HCT116 (cell line): ENCODE measurements around the gene SLCO4A1. TPM values are rescaled to one million over a fixed set of nuclear protein-coding genes. Genes with fewer than 3 reads are reported as not detected.
A peak's percentile ranks its signal among the peaks of the same experiment; 100 is the strongest.

ENCODE experiments used
- ATAC-seq: fragments of 200-7000 bp; cut with Tn5 transposase; 2 replicates; pipeline ENCODE4 v1.9.1; 2020; ENCODE audit warnings: mild to moderate bottlenecking, moderate library complexity
- BruUV-seq: library from RNA; stranded (reverse); fragments of 400-500 nt; replicated peaks from 2 replicates; lab custom pipeline; 2021; lab: Mats Ljungman, UMichigan
- CTCF ChIA-PET: fragments of 300-600 bp; sonication (Branson Sonifier 250); formaldehyde crosslinking; loops from one replicate; lab custom pipeline; 2021; ENCODE audit warnings: antibody characterized with exemption; lab: Charles Lee
- POLR2A ChIA-PET: fragments of 300-600, 350-600 bp; sonication (Branson Sonifier 250); formaldehyde crosslinking; loops from one replicate; lab custom pipeline; 2021; ENCODE audit warnings: antibody characterized with exemption; lab: Charles Lee
- RAD21 ChIA-PET, 2 experiments: fragments of 300-600 bp; sonication (Branson Sonifier 250); formaldehyde crosslinking; loops; one replicate each; lab custom pipeline; 2023; ENCODE audit warnings: low total read pairs in 2 of 2; ENCODE audit not compliant: uncharacterized antibody in 2 of 2, unreplicated experiment in 2 of 2, low non-redundant PET in 1 of 2; lab: Charles Lee
- DNase-seq: peaks from one replicate; pipeline ENCODE4 v3.0.0-alpha.2; 2010; ENCODE audit warnings: low read depth, low spot score
- H2AFZ ChIP-seq: fragments of 200-600 bp; shearing (Covaris generic), sonication (generic); 2 replicates; pipeline ENCODE4 v1.6.1; 2017; ENCODE audit warnings: low read depth, mixed run types, mixed read lengths, antibody characterized with exemption, low read length; ENCODE audit not compliant: poor library complexity, severe bottlenecking
- H3K27ac ChIP-seq: 2 replicates; pipeline ENCODE4 v1.5.1; 2012; ENCODE audit warnings: low read depth, low read length
- H3K27me3 ChIP-seq: fragments of 200-600 bp; sonication (generic); 2 replicates; pipeline ENCODE4 v1.6.1; 2016; ENCODE audit warnings: mixed run types, low read length, mixed read lengths; ENCODE audit not compliant: insufficient read depth
- H3K36me3 ChIP-seq, 2 experiments: fragments of 200-500 bp in 1 of 2; fragments of 200-600 bp in 1 of 2; sonication (Bioruptor generic) in 1 of 2; sonication (generic) in 1 of 2; 2 replicates each; pipeline versions ENCODE4 v1.5.1 to v1.6.1; 2014 to 2016; ENCODE audit warnings: low read length in 2 of 2, inconsistent platforms in 1 of 2, mixed read lengths in 1 of 2, mixed run types in 1 of 2; ENCODE audit not compliant: insufficient read depth in 2 of 2, control insufficient read depth in 1 of 2
- H3K4me1 ChIP-seq, 2 experiments: fragments of 200-600 bp in 1 of 2; sonication (generic) in 1 of 2; 2 replicates each; pipeline versions ENCODE4 v1.5.1 to v1.6.1; 2012 to 2017; ENCODE audit warnings: low read length in 2 of 2, inconsistent platforms in 1 of 2, mild to moderate bottlenecking in 1 of 2, mixed read lengths in 1 of 2, mixed run types in 1 of 2, moderate library complexity in 1 of 2; ENCODE audit not compliant: insufficient read depth in 2 of 2, control insufficient read depth in 1 of 2
- H3K4me2 ChIP-seq: fragments of 200-600 bp; sonication (generic); 2 replicates; pipeline ENCODE4 v1.6.1; 2017; ENCODE audit warnings: mixed run types, low read length, mixed read lengths
- H3K4me3 ChIP-seq, 2 experiments: fragments of 200-600 bp in 1 of 2; sonication (generic) in 1 of 2; replicated peaks in 1 of 2; 2 replicates each; pipeline ENCODE4 v1.5.1; 2011 to 2016; ENCODE audit warnings: low read length in 2 of 2, control low read depth in 1 of 2, low read depth in 1 of 2, mild to moderate bottlenecking in 1 of 2, mixed read lengths in 1 of 2, mixed run types in 1 of 2
- H3K79me2 ChIP-seq: fragments of 200-600 bp; sonication (generic); 2 replicates; pipeline ENCODE4 v1.6.1; 2017; ENCODE audit warnings: mild to moderate bottlenecking, mixed run types, low read length, moderate library complexity, mixed read lengths; ENCODE audit not compliant: insufficient read depth
- H3K9ac ChIP-seq: fragments of 200-600 bp; sonication (generic); 2 replicates; pipeline ENCODE4 v1.6.1; 2016; ENCODE audit warnings: low read length, mixed read lengths
- H3K9me2 ChIP-seq: fragments of 200-600 bp; sonication (generic), shearing (Covaris generic); 2 replicates; pipeline ENCODE4 v1.6.1; 2017; ENCODE audit warnings: mixed run types, mild to moderate bottlenecking, moderate library complexity; ENCODE audit not compliant: insufficient read depth
- H3K9me3 ChIP-seq, 2 experiments: fragments of 200-500 bp in 1 of 2; fragments of 200-600 bp in 1 of 2; sonication (Bioruptor generic) in 1 of 2; sonication (generic) in 1 of 2; 2 replicates each; pipeline ENCODE4 v1.6.1; 2014 to 2017; ENCODE audit warnings: low read length in 2 of 2, mixed read lengths in 2 of 2, inconsistent platforms in 1 of 2, low read depth in 1 of 2, mild to moderate bottlenecking in 1 of 2, mixed run types in 1 of 2, moderate library complexity in 1 of 2; ENCODE audit not compliant: control insufficient read depth in 1 of 2, insufficient read depth in 1 of 2
- H4K20me1 ChIP-seq: fragments of 200-600 bp; sonication (generic), shearing (Covaris generic); 2 replicates; pipeline ENCODE4 v1.6.1; 2017; ENCODE audit warnings: mixed run types, mild to moderate bottlenecking, moderate library complexity; ENCODE audit not compliant: insufficient read depth
- EZH2phosphoT487 ChIP-seq: fragments of 200-600 bp; IDR thresholded peaks from 2 replicates; pipeline ENCODE4 v1.6.1; 2018; ENCODE audit warnings: antibody characterized with exemption, borderline replicate concordance
- POLR2AphosphoS5 ChIP-seq: IDR thresholded peaks from 2 replicates; pipeline ENCODE4 v1.6.1; 2011; ENCODE audit warnings: mild to moderate bottlenecking, low read depth, low read length, moderate library complexity
- SIN3A ChIP-seq: IDR thresholded peaks from 2 replicates; pipeline ENCODE4 v1.6.1; 2012; ENCODE audit warnings: low read depth
- SRF ChIP-seq: IDR thresholded peaks from 2 replicates; pipeline ENCODE4 v1.6.1; 2012; ENCODE audit warnings: low read depth
- TCF7L2 ChIP-seq: IDR thresholded peaks from 2 replicates; pipeline ENCODE4 v1.7.0; 2011; ENCODE audit warnings: borderline replicate concordance, inconsistent platforms; ENCODE audit not compliant: insufficient read depth, insufficient read length; ENCODE audit errors: extremely low read depth
- ZFX ChIP-seq: fragments of 450-650 bp; IDR thresholded peaks from 2 replicates; pipeline ENCODE4 v1.6.1; 2017
- intact Hi-C: fragments of 100-400 bp; cut with micrococcal nuclease; formaldehyde crosslinking; loops from 2 replicates; pipeline ENCODE4 v1.10.0; 2022
- total RNA-seq: library from RNA; stranded (reverse); gene quantifications from one replicate; pipeline ENCODE4 v1.2.1, GENCODE V29; 2021; ENCODE audit not compliant: unreplicated experiment
- TF ChIP-seq, protein P1 (sequence below), 3 experiments: fragments of 200-600 bp in 1 of 3; sonication (generic) in 1 of 3; IDR thresholded peaks in 2 of 3; conservative IDR thresholded peaks in 1 of 3; 2 replicates each; pipeline ENCODE4 v1.5.1; 2012 to 2017; ENCODE audit warnings: low read depth in 2 of 3, low read length in 2 of 3, antibody characterized with exemption in 1 of 3, borderline replicate concordance in 1 of 3, control low read depth in 1 of 3, mild to moderate bottlenecking in 1 of 3, mixed read lengths in 1 of 3, mixed run types in 1 of 3, moderate library complexity in 1 of 3; ENCODE audit not compliant: insufficient read depth in 1 of 3

Gene SLCO4A1
- total RNA-seq, 1 experiment from 2014 or later, result 107 TPM

DNA sequence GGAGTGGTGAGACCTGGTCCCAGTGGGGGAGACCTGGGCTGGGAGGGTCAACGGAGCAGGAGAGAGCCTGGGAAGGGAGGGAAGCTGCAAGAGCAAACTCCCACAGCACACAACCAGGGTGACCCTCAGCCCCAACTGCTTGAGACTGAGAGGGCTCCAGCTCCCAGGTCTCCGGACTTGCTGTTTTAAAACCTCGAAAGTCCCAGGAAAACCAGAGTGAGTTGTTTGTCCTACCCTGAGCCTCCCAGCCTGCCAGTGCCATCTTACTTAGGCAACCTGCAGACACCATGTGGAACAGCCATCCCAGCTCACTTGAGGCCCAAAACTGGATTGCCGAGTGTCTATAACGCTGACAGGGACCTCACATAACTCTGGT, 61.5 kb downstream of the SLCO4A1 start:
- peak overlapping the region; percentile 91 for H3K27ac ChIP-seq
- H4K20me1 ChIP-seq, result no peaks in the 10 kb centered on the region
- H3K9me3 ChIP-seq, result no peaks in the 10 kb centered on the region
- 0 out of 2 replicates have a peak, but pooled peaks have one; percentile 31 for TF ChIP-seq ZFX
- no peak for TF ChIP-seq SIN3A
- TF ChIP-seq EZH2phosphoT487, result no peak
- TF ChIP-seq, all 23 proteins: peak for 1
- TSS peak; percentile 64 for BruUV-seq
- H3K4me1 ChIP-seq, result peaks cover 52 to 72% of the 10 kb centered on the region in 2 experiments
- no peaks in the 10 kb centered on the region for H3K9me2 ChIP-seq
- no peak overlapping the region for H2AFZ ChIP-seq
- H3K4me2 ChIP-seq, result peak overlapping the region; percentile 75
- H3K9ac ChIP-seq, result peak overlapping the region; percentile 91
- RAD21 ChIA-PET, result interaction anchor here in 1 of 2 experiments (1.3 kb wide), 1 partner anchor 31 kb away, joined by 3 read pairs; no protein-coding TSS in a partner anchor
- DNase-seq, result no peak
- peak overlapping the region; percentile 28 to 36 for H3K4me3 ChIP-seq
- POLR2A ChIA-PET, result interaction anchor here (1.0 to 2.3 kb wide), 5 partner anchors 9 to 36 kb away, joined by 3 to 10 read pairs (median 5); no protein-coding TSS in a partner anchor
- no peaks in the 10 kb centered on the region for H3K27me3 ChIP-seq
- H3K36me3 ChIP-seq, result no peaks in the 10 kb centered on the region
- intact Hi-C loops, result loop anchor here (1.0 kb wide), 1 partner anchor 87 kb away; no protein-coding TSS in a partner anchor
- CTCF ChIA-PET, result interaction anchor here (0.9 to 1.3 kb wide), 4 partner anchors 9 to 91 kb away, joined by 3 read pairs; no protein-coding TSS in a partner anchor
- H3K79me2 ChIP-seq, result peaks cover 27% of the 10 kb centered on the region; the same call in 1 of the 2 replicates
- ATAC-seq, result peak; percentile 2

DNA sequence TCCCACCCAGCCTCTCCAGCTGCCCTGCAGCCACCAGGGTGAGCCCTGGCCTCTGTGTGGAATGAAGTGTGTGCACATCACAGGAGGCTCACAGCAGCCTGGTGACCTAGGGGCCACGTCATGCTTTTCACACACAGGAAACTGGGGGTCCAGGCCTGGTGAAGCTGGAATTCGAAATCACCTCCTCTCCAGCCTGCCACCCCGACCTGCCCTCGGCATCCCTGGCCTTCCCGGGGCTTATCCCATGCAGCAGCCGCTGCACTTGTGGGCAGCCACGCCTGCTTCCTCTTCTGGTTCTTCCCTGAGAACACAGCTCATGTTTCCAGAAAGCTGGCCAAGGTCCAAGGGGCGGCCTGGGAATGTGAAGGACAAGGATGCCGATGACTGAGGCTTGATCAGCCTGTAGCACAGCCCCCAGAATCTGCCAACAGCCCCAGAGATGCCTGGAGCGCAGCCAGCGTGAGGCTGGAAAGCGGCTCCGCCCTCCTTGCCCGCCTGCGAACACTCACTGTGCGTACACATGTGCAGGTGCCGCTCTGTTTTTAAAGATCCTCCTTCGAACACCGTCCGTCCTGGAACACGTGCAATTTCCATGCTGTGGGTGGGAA, 62.1 kb downstream of the SLCO4A1 start:
- ChIA-PET RAD21 (interaction anchor here in 1 of 2 experiments (1.3 kb wide), 1 partner anchor 30 kb away, joined by 3 read pairs; no protein-coding TSS in a partner anchor), CTCF (interaction anchor here (0.6 to 1.3 kb wide), 3 partner anchors 10 to 19 kb away, joined by 3 read pairs; no protein-coding TSS in a partner anchor), POLR2A (interaction anchor here (1.0 to 2.3 kb wide), 4 partner anchors 11 to 35 kb away, joined by 4 to 10 read pairs (median 6); no protein-coding TSS in a partner anchor)
- Histone ChIP-seq H3K36me3 (no peaks in the 10 kb centered on the region), H3K79me2 (peaks cover 33% of the 10 kb centered on the region), H4K20me1 (no peaks in the 10 kb centered on the region), H3K9me2 (no peaks in the 10 kb centered on the region), H3K27me3 (no peaks in the 10 kb centered on the region), H3K4me3 (peak overlapping the region; percentile 28 to 36), H3K4me1 (peaks cover 52 to 72% of the 10 kb centered on the region in 2 experiments), H3K9ac (peak overlapping the region; percentile 91), H3K9me3 (no peaks in the 10 kb centered on the region), H2AFZ (no peak overlapping the region), H3K4me2 (peak overlapping the region; percentile 75), H3K27ac (peak overlapping the region; percentile 91)
- TF ChIP-seq POLR2AphosphoS5 (peak; percentile 43), TCF7L2 (peak; percentile 71), SRF (no peak)
- TF ChIP-seq, protein P1, sequence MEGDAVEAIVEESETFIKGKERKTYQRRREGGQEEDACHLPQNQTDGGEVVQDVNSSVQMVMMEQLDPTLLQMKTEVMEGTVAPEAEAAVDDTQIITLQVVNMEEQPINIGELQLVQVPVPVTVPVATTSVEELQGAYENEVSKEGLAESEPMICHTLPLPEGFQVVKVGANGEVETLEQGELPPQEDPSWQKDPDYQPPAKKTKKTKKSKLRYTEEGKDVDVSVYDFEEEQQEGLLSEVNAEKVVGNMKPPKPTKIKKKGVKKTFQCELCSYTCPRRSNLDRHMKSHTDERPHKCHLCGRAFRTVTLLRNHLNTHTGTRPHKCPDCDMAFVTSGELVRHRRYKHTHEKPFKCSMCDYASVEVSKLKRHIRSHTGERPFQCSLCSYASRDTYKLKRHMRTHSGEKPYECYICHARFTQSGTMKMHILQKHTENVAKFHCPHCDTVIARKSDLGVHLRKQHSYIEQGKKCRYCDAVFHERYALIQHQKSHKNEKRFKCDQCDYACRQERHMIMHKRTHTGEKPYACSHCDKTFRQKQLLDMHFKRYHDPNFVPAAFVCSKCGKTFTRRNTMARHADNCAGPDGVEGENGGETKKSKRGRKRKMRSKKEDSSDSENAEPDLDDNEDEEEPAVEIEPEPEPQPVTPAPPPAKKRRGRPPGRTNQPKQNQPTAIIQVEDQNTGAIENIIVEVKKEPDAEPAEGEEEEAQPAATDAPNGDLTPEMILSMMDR (IDR thresholded peaks at IDR 0.05 in 2 of 3, conservative IDR thresholded peaks at IDR 0.05 in 1 of 3; ENCODE audit: borderline replicate concordance in 1 of 3, insufficient read depth in 1 of 3, low read depth in 2 of 3, low read length in 2 of 3), result 0 out of 6 replicates have a peak, but pooled peaks of 1 of the 3 experiments have one; percentile 5
- peak; percentile 91 for DNase-seq
- intact Hi-C loops, result no loop called here
- peak; percentile 26 for ATAC-seq
- BruUV-seq, result no TSS peak
